Stimulated activated CD8-positive, alpha-beta memory T cell treated with anti-CD3 and anti-CD28 coated beads, Interleukin-4, amount 100 ng/mL, for 1 hour (primary cell): Measurements from ENCODE around the gene CXCL17.

Source experiments
- DNase-seq, 2 donors: peaks; one replicate each; pipeline ENCODE4 v3.0.0-alpha.2; 2020; ENCODE audit warnings: low read depth in 2 of 2, low spot score in 1 of 2

Gene CXCL17

DNA sequence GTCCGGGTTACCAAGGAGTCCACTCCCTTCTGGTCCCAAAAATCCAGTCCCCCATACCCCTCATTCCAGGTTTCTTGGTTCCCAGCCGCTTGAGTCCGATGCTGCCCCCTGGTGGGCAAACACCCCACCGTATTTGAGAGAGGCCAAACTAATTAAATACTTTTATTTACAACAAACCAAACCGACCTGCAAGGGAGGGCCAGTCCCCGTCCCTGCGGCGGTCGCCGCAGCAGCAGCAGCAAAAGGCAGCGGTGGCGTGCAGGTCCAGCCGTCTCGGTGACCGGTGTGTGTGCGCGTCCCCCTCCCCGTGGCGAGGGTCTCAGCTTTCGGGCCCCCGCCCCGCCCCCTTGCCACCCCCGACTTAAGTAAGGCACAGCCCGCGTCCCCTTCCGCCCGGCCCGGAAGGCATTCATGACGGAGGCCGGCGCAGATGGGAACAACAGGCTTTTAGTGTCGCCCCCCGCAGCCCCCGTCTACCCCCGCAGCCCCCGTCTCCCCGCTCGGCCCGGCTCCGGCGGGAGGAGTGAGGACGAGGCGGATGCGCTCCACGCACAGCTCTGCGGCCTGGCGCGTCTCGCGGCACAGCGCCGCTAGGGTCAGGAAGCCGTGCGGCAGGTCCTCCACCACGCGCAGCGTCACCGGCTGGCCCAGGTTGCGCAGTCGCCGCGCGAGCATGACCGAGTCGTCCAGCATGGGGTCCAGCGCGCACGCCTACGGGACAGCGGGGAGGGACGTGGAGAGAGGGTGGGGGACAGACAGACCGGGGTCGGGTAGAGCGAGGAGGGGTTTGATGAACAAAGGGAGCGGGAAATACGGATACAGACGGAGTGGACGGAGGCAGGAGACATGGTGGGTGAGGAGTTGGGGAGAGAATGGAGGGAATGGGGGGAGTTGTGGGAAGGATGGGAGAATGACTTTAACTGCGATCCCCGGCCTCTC is 41.1 kb downstream of the CXCL17 start:
- DNase-seq, result peak; percentile 52 to 61

DNA sequence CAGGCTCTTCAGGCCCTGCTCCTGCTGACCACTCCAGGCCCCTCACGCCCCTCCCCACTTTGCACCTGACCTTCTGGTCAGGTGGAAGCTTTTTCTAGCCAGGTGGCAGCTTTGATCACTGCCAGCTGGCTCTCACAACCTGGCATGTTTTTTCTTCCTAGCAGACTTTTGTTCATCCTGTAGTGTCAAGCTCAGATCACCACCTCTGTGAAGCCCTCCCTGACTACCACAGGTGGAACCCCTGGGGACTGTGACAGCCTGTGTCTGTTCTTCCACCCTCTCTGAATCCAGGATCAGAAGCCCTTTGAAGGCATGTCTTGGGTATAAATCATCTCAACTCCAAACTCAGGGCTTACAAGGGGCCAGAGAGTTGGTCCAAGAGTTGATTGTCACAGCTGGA is 42.3 kb downstream of the CXCL17 start:
- DNase-seq, result no peak

DNA sequence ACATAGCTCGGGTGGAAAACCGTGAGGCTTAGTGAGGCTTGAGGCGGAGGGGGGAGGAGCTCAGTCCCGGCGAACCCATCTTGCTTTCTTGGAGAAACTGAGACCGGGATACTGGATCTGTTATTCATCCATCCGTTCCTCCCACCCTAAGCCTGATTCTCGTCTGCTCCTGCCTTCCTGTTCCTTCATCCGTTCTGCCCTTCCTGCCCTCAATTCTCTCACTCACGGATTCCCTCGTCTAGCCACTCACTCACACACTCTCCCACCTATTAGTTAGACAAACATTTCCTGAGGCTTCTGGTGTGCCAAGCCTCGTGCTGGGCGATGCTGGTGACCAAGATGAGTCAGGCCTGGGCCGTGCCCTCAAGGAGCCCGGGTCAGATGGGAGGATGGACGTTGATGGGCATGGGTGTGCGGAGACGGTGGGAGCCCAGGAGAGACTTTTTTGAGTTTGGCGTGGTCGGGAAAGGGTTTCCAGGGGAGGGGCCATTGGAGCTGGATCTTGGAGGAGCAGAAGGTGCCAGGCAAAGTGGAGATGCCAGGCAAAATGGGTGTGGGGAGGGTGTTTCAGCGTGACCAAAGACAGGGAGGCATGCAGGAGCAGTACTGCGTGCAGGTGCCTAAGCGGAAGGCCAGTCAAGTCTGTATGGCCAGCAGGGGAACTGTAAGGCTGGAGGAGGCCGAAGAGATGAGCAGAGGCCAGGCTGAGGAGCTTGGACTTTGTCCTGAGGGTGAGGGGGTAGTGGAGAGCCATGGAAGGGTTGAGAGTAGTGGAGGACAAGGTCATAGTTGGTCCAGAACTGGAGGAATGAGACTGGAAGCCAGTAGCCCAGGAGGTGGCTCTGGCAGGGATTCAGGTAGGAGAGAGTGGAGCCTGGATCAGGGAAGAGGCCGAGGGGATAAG is 45.2 kb downstream of the CXCL17 start:
- DNase-seq, result no peak

DNA sequence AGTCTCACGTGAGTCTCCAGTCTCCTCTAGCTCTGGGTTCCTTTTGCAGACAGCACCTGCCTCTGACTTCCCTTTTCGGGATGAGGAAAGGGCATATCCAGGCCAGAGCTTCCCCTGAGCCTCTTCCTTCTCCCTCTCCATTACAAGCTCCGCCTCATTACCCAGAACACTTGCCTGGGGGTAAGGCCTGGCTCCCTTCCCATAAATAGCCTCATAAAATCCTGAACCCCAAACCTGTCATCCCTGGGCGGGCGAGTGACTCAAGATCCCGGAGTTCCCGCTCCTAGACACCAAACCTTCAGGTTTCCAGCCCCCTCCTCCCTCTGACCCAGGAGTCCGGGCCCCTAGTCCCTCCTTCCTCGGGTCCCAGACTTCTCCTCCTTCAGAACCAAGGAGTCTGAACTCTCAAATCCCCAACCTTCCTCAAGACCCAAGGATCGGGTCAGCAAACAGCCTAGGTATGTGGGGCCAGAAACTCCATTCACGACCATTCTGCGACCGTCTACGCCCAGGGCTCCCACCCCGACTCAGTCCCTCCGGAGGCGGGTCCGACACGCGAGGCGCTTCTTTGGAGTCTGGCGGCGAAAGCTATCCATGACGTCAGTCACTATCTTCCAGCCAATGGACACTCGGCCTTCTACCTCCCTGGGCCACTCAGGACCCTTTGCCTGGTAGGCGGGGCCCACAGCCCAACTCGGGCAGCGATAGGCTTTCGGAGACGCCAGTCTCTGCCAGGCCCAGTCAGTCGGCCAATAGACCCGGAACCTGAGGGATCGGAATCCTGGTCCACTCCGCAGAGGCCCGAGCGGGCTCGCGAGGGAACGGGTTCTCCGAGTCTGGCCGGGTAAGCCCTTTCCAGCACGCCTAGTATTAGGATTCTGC is 46.1 kb downstream of the CXCL17 start:
- peak; percentile 70 to 85 for DNase-seq

DNA sequence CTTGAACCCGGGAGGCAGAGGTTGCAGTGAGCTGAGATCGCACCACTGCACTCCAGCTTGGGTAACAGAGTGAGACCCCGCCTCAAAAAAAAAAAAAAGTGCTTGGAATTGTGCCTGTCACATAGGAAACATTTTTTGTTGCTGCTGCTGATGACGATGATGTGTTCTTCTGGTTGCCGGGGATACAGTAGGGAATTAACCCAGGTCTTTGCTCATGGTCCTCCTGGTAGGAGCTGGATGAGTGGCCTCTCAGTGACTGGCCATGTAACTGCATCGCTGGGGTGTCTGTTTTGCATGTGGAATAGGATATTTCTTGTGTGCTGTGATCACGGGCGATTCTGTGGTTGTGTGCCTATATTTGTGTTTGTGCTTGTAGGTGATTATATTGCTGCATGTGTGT is 48.0 kb downstream of the CXCL17 start:
- DNase-seq, result no peak

DNA sequence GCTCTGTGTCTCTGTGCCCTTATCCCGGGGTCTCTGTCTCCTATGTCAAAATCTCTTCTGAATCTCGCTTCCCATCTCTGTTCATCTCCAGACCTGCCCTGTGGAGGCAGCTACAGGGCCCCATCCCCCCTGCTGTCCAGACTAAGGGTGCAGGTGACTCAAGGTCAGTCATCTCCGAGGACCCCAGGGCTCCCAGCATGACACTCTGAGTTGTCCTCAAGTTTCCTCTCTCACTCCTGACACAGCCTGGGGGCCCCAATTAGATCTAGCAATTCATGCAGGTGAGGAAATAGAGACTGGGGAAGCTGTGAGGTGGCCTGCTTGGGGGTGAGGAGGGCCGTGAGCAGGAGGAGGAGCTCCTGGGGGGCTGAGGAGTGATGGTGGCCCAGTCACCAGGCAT is 50.6 kb downstream of the CXCL17 start:
- no peak for DNase-seq

DNA sequence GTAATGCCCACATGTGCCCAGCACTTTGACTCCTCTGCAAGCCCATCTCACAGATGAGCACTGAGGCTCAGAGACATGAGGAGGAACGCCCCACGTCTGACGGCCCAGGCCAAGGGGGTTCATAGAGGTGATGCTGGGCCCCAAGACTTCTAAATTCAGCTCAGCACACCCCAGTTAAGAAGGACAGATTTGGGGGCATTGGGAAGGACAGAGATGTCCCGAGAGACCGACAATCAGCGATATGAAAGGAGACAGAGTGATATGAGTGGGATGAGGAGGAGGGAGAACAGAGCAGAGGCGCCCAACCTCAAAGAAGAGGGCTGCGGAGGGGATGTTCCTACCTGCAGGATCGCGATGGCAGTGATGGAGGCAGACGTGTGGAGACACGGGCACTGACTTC is 52.8 kb downstream of the CXCL17 start, which contains the start of gene CNFN:
TSS of gene CNFN (minus strand) at position 399 of the 400 bp plus-strand sequence. CDS start 1,260 bp downstream, outside the sequence.
- DNase-seq, result no peak

DNA sequence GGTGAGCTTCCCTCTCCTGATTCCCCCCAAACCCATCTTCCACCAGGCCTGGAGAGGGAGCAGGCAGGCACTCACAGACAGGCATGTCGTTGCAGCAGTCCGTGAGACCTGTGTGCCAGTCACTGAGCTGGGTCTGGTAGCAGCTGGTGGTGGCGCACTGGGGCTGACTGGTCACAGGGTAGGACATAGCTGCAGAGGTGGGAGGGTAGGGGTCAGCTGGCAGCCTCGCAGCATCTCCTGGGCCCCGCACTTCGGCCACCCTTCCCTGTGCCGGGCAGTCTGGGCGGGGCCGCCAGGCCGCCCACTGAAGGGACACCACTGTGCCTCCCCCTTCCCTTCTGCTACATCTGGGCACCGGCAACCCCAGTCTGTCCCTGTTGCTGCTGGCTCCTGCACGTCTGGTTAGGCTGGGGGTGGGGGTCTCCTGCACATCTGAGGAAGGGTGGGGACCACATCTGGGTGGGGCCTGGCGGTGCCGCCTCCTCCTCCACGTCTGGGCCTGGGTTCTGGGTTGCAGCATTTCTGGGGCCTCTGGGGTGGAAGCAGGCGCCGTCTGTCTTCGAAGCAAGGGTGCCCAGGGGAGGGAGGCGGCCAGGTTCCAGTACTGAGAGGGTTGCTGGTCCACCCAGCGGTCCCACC is 53.8 kb downstream of the CXCL17 start:
- no peak for DNase-seq

DNA sequence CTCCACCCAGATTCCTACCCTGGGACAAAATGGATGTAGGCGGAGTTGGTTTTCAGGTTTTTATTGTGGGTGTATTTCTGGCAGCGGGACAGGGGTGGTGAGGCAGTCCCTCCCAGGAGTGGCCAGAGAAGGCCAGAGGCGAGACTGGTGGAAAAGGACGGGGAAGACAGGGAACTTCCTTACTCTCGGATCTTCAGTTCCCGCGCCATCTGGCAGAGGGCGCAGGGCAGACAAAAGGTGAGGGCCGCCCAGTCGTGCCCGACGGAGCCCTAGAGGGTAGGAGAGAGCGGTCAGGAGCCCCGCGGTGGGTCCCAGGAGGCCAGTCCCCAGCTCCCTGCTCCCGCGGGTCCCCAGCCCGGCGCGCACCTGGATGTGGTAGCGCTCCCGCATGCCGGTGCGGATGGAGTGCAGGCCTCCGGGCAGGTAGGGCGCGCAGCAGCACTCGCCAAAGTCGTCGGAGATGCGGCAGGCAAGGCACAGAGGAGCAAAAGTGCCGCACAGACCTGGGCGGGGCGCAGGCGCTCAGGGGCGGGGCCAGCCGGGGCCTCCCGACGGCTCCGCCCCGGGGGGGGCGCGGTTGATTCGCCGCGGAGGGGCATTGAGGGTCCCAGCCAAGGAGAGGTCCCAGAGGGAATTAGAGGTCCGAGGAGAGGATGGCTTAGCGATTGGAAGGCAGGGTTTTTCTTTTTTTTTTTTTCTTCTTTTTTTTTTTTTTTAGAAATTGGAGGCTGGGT is 55.6 kb downstream of the CXCL17 start:
- DNase-seq, result peak in 1 of 2 donors; percentile 35

DNA sequence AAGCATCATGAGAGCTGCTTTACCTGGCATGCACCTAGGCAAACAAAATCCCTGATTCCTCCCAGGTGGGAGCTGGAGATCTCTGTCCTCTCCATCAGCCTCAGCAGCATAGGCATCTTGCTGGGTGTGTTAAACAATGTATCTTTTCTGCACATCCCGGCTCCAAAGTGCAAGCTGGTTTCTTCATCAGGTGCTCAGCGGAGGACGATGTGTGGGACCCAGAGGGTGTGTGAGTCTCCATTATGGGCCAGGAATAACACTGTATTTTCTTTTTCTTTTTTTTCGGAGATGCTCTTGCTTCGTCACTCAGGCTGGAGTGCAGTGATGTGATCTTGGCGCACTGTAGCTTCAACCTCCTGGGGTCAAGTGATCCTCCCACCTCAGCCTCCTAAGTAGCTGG is 62.6 kb downstream of the CXCL17 start:
- no peak for DNase-seq
